NCI-H226 (cell line): Measurements from ENCODE around the gene GPX5.
"Not testable (repeated sequence)": the region's sequence is repeated elsewhere in the genome, so short reads cannot be mapped to it uniquely, and the experiment has no call there.

Source experiments
- DNase-seq: peaks from one replicate; pipeline ENCODE4 v3.0.0-alpha.2; 2015

Gene GPX5, protein sequence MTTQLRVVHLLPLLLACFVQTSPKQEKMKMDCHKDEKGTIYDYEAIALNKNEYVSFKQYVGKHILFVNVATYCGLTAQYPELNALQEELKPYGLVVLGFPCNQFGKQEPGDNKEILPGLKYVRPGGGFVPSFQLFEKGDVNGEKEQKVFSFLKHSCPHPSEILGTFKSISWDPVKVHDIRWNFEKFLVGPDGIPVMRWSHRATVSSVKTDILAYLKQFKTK

DNA sequence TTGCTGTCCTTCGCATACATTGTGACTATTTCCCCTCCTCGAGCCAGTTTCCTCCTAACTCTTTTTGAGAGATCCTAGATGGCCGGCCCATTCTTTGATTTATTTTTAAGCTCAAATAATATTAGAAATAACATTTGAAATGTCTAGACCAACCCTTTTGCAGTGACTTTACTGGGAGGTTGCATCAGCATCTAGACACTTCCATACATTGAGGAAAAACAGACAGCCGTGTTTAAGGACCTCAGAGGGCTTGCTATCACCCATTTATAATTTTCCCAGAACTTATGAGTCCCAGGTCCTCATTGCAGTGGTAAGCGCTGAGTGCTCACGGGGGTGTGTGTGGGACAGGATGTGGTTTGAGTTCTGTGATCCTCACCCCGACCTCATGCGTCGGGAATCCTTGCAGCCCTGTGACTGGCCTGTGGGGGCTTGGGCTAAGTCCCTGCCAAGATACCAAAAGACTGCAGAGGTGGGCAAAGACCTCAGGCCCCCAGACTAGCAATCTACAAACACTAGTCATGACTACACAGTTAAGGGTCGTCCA lies at the start of gene GPX5:
Gene GPX5 (plus strand): TSS at position 386 of the 544 bp plus-strand sequence. CDS start 133 bp downstream, at position 519.
- DNase-seq, result no peak

GRCh38 chr6:28478518-28478917 lies 47.2 kb upstream of the GPX5 start:
- DNase-seq, result no peak

- DNase-seq, result no peak
Measured at GRCh38 chr6:28480253-28480932, 45.3 kb upstream of the GPX5 start.

GRCh38 chr6:28485482-28485881 lies 40.2 kb upstream of the GPX5 start:
- DNase-seq, result no peak

DNA sequence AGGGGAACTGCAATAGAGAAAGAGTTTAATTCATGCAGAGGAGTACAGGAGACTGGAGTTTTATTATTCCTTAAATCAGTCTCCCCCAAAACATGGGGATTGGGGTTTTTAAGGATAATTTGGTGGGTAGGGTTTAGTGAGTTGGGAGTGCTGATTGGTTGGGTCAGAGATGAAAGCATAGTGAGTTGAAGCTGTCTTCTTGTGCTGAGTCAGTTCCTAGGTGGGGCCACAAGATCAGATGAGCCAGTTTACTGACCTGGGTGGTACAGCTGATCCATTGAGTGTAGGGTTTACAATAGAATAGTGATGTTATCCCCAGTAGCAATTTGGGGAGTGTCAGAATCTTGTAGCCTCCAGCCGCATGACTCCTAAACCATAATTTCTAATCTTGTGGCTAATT lies 39.1 kb upstream of the GPX5 start:
- no peak for DNase-seq

DNA sequence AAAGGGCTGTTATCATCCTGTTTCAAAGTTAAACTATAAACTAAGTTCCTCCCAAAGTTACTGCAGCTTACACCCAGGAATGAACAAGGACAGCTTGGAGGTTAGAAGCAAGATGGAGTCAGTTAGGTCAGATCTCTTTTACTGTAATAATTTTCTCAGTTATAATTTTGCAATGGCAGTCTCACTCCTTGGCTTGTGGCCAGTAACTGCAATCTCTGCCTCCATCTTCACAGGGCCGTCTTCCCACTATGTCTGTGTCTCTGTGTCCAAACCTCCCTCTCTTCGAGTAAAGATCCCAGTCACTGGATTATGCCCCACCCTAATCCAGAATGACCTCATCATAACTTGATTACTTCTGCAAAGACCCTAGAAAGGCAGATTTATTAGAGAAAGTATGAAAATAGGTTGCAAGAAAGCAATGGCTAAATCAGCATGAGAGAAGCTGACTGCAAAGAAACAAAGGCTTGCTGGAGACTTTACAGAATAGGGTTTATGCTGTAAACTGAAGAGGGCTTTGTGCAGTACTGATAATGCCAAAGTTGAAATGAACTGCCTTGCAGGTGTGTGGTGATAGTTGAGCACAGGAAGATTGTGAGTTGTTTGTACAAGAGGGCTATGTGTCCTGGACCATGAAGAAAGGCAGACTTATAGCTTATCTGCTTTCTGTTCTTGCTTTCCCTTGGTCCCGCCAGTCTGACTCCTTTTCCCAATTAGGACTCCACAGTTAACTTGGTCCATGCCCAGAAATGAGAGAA lies 38.5 kb upstream of the GPX5 start:
- DNase-seq, result no peak

DNA sequence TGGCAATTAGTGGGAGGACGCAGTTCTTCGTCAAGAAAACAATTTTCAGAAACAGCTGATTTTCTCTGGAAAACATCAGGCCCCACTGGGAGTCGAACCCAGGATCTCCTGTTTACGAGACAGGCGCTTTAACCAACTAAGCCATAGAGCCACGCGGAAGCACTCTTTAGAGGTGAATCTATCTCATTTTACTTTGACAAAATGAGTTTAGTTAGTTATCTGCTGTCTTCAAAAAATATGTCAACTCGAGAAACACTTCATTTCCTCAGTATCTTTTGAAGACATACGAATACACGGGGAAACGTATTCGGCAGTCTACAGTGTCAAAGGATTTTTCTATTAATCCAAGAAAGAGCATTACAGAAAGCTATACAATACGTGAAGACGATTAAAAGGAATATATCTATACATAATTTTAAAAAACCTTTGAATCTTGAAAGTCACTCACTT lies 36.7 kb upstream of the GPX5 start:
- DNase-seq, result peak; percentile 35

- DNase-seq, result no peak
Measured at GRCh38 chr6:28489366-28490204, 36.1 kb upstream of the GPX5 start.

DNA sequence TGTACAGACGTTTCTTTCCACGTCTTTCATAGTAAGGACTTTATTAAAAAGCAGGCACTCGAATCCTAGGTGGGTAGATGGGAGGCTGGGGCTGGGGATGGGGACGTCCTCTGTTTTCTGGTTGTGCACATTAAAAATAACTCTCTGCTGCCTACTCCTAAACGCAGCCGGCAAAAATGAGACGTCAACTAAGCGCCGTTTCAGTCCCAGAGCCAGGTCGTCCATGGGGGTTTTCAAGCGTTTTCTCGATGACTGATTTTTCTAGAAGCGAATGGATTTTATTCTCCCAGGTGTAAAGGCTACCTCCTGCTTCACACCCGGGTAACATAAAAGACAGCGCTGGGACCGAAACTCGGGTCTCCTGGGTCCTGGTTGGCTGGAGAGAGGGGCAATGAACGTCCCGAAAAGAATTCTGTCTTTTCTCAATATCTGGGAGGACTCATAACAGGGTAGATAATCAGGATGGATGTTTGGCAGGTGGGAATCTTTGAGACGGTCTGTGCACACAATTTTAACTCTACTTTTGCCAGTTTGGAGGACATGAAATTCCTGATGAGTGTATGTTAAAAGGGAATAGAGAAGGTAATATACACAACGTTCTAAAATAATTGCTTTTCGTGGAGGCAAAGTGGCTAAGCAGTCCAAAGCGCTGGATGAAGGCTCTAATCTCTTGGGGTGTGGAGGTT lies 35.3 kb upstream of the GPX5 start:
- no peak for DNase-seq

GRCh38 chr6:28491984-28492317 lies 33.7 kb upstream of the GPX5 start:
- DNase-seq, result no peak

DNA sequence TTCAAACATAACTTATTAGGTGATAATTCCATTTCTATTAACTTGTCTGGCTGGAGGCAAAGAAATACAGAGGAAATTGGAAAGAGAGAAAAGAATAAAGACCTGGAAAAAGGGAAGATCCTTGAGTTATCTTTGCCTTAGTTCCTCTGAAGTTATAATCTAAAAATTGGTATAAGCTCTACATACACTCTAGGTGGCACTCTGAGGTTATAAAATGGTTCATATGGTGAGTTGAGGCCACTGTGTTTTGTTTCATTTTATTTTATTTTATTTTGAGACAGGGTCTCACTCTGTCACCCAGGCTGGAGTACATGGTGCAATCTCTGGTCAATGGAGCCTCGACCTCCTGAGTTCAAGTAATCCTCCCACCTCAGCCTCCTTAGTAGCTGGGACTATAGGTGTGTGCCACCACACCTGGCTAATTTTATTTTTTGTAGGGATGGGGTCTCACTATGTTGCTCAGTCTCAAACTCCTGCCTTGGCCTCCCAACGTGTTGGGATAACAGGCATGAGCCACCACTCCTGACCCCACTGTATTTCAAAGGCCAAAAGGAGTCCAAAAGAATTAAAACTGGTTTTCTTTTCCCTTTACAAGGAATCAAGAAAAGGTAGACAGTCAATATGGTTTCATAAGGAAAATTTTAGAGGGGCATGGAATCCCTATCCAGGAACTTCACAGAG lies 29.4 kb upstream of the GPX5 start:
- DNase-seq, result no peak

- DNase-seq, result no peak
Measured at GRCh38 chr6:28497306-28497705, 28.4 kb upstream of the GPX5 start.

DNA sequence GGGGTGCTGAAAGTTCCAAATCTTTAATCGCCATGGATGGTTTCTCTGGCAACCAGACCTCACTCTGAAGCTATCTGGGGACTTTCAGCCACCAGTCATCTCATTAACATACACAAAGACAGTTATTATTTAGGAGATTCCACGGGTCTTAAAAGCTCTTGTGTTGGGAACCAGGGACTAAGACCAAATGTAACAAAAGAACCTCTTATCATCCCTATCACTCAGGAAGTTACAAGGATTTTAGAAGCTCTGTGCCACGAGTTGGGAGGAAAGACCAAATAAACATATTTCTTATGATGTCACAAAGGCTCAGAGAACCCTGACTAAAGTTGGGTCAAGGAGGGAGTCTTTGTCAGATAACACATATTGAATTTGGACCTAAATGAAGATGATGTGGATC lies 27.8 kb upstream of the GPX5 start:
- no peak for DNase-seq

DNA sequence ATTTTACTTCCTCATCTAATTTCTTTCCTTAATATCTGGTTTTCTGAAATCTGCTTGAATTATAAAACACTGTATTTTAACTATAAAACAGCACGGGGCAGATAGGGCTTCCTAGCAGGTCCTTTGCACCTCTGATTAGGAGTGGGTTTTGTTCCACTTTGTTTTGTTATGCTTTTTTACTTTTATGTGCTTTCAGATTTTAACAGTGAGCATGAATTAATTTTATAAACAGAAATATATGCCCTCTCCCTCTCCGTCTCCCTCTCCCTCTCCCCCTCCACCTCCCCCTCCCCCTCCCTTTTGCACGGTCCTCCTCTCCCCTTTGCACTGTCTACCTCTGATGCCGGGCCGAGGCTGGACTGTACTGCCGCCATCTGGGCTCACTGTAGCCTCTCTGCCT lies 24.4 kb upstream of the GPX5 start:
- DNase-seq, result no peak

DNA sequence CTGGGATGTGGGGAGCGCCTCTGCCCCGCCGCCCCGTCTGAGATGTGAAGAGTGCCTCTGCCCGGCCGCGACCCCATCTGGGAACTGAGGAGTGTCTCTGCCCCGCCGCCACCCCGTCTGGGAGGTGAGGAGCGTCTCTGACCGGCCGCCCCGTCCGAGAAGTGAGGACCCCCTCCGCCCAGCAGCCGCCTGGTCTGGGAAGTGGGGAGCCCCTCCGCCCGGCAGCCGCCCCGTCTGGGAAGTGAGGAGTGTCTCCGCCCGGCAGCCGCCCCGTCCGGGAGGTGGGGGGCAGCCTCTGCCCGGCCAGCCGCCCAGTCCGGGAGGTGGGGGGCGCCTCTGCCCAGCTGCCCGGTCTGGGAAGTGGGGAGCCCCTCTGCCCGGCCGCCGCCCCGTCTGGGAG lies 23.5 kb upstream of the GPX5 start:
- not testable (repeated sequence) for DNase-seq

DNA sequence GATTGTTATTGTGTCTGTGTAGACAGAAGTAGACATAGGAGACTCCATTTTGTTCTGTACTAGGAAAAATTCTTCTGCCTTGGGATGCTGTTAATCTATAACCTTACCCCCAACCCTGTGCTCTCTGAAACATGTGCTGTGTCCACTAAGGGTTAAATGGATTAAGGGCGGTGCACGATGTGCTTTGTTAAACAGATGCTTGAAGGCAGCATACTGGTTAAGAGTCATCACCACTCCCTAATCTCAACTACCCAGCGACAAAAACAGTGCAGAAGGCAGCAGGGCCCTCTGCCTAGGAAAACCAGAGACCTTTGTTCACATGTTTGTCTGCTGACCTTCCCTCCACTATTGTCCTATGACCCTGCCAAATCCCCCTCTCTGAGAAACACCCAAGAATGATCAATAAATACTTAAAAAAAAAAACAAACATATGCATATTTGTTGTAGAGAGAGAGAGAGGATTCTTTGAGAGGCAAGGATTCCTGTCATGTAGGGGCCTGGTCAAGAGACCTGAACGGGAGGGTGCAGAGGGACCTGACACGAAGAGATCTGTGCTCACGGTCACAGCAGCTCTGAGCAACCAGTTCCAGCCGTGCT lies 22.9 kb upstream of the GPX5 start:
- not testable (repeated sequence) for DNase-seq

DNA sequence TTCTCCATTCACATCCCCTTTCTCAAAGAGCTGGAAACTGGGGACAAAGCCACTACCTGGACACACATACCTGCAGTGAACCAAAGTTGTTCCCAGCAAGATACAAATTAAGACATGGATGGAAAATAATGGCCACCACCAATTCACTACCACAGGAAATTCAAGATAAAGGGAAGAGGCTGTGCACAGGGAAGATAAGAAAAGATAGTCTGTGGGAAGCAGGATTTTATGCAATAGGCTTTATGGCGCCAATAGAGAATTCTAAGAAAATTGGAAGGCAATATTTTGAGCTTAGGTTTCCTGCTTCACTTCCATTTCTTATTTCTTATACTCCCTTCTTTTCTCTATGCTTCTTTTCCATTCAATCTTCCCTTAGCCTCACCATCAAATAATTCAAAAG lies 19.9 kb upstream of the GPX5 start:
- DNase-seq, result no peak

DNA sequence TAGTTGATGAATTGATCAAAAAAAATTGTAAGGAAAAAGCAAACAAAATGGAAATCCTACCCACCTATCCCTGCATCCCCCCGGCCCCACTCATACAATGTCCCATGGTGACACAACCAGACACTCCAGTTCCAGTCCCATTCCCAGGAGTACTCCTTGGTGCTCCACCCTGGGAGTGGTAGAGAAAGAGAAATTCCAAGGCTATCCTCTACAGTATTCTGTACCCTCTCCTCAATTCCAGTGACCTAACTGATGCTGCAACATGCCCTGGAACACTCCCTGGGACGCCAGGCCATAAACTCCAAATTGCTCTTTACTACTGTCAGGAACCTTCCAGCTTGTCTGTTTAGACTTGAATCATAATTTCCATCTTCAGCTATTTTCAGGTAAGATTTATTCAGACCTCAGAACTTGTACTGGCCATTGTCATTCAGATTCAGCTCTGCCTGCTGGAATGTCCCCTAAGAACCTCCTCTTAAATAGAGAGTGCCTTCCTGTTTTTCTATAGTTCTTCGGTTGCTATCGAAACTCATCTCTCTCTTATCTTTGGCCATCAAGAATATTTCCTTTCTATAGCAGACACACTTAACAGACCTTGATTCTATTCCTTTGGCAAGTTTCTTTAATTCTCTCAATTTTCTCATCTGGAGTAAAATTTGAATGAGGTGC lies 18.7 kb upstream of the GPX5 start:
- no peak for DNase-seq

GRCh38 chr6:28511628-28512300 lies 13.9 kb upstream of the GPX5 start:
- DNase-seq, result no peak

- not testable (repeated sequence) for DNase-seq
Measured at GRCh38 chr6:28512387-28512786, 13.3 kb upstream of the GPX5 start.
